OCI-M2 (cell line): ENCODE results near the gene ILKAP.

ENCODE experiments used
- DNase-seq: peaks from one replicate; lab custom pipeline; 2025; ENCODE audit not compliant: unreplicated experiment; lab: John Stamatoyannopoulos, UW

Gene ILKAP

GRCh38 chr2:238125127-238125885 is 78.2 kb downstream of the ILKAP start:
- DNase-seq, result no peak

- no peak for DNase-seq
Measured at GRCh38 chr2:238124488-238125126, 78.9 kb downstream of the ILKAP start.

- DNase-seq, result no peak
Measured at GRCh38 chr2:238123991-238124470, 79.5 kb downstream of the ILKAP start.

GRCh38 chr2:238123218-238123971 is 80.1 kb downstream of the ILKAP start:
- DNase-seq, result no peak

DNA sequence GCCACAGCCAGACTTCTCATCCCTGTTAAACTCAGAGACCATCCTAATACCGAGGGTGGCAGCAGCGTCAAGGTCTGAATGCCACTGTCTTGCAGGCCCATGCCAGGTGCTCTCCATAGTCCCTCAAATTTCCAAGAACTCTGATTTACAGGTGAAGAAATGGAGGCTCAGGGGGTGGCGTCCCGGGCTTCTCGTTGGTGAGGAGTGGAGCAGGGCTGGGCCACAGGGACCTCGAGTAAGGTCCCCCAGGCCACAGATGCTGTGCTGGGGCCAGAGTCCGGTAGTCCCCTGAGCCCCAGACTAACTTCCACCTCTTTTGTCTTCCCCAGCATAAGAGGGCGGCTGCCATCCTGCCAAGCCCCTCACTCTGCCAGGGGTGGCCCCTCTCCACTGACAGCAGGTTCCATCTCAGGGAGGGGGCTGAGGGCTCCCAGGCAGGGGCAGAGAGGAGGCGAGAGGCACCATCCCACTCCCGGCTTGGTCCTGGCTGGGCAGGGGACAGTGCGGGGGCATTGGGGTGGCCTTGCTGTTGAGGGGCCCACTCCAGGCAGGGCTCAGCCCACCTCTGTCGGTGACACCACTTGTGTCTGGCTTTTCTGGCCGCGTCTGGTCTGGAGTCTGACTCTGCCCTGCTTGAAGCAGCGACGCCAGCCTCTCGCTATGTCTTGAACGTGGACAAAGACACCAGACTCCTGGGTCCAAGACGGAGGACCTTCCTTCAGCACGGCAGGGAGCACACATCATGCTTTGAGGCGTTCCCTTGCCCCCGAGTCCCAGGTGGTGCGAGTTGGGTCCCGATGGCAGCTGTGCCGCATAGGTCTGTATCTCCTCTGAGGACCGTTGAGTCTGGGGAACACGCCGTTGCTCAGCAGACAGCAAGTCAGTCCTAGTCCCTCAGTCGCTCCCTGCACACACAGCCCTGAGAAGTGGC is 80.9 kb downstream of the ILKAP start:
- no peak for DNase-seq

GRCh38 chr2:238121511-238122286 is 81.8 kb downstream of the ILKAP start:
- DNase-seq, result no peak

DNA sequence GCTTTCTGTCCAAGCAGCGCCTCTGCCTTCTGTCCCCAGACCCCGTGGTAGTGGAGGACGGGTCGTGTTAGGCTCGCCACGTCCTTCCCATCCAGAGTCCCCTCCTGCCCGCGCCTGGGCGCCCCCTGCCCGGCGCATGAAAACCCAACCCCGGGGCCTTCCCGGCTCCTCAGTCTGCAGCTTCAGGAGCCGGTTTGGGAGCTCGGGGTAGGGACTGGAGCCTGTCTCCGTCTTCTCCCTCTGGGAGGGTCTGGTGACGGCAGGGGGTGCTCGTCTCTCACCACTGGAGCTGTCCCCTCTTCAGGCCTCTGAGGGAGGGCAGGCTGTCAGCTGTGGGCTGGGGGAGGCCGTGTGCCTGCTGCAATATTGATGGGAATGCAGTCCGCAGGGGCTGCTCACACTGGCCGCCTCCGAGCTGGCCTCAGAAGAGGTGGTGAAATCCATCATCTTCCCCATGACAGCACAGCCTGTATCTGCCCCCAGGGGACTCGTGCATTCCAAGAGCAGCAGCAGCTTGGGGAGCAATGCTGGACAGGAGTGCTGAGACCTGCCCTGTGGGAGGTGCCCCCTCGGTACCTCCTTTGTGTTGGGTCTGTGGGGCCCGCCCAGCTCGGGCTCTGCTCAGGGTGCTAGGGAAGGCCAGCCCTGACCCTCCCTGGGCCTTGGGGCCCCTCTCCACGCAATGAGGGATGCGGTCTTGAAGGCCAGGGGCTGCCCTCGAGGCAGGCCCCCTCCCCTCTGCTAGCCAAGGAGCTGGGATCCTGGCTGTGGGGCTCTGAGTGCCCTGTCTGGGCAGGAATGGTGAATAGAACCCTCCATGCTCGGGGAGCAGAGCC is 82.8 kb downstream of the ILKAP start:
- no peak for DNase-seq
